ENCODE results near the gene TTLL8.

- no peak for TF ChIP-seq POLR2A (IDR thresholded peaks at IDR 0.05)
- peak in 2 of 3 donors; percentile 10 to 30 for TF ChIP-seq POLR2AphosphoS5 (IDR thresholded peaks at IDR 0.05)
- no peak for TF ChIP-seq EP300 (IDR thresholded peaks at IDR 0.05)
Measured at GRCh38 chr22:50027639-50028537, 30.2 kb downstream of the TTLL8 start.
